T-helper 2 cell treated with Interferon-gamma antibody and Interleukin-4, amounts not matched to agents 5 μg/mL and 100 μg/mL, for 36 hours (primary cell): ENCODE data around the gene ELOVL5.
"Not testable (repeated sequence)": the region's sequence is repeated elsewhere in the genome, so short reads cannot be mapped to it uniquely, and the experiment has no call there.

Source experiments
- DNase-seq: peaks from one replicate; pipeline ENCODE4 v3.0.0; 2021; ENCODE audit warnings: low spot score
- H3K27ac Mint-ChIP-seq: one replicate; pipeline ENCODE4 v1.8.0; 2021; ENCODE audit warnings: mild to moderate bottlenecking, mixed read lengths
- H3K27me3 Mint-ChIP-seq: one replicate; pipeline ENCODE4 v1.8.0; 2021; ENCODE audit warnings: low read depth, mixed read lengths
- H3K36me3 Mint-ChIP-seq: one replicate; pipeline ENCODE4 v1.8.0; 2021; ENCODE audit warnings: low read depth, mixed read lengths
- H3K4me1 Mint-ChIP-seq: one replicate; pipeline ENCODE4 v1.8.0; 2021; ENCODE audit warnings: low read depth, mixed read lengths
- H3K4me3 Mint-ChIP-seq: one replicate; pipeline ENCODE4 v1.8.0; 2022; ENCODE audit warnings: mild to moderate bottlenecking, moderate library complexity, mixed read lengths
- H3K9me3 Mint-ChIP-seq: one replicate; pipeline ENCODE4 v1.8.0; 2021; ENCODE audit warnings: mixed read lengths

Gene ELOVL5

DNA sequence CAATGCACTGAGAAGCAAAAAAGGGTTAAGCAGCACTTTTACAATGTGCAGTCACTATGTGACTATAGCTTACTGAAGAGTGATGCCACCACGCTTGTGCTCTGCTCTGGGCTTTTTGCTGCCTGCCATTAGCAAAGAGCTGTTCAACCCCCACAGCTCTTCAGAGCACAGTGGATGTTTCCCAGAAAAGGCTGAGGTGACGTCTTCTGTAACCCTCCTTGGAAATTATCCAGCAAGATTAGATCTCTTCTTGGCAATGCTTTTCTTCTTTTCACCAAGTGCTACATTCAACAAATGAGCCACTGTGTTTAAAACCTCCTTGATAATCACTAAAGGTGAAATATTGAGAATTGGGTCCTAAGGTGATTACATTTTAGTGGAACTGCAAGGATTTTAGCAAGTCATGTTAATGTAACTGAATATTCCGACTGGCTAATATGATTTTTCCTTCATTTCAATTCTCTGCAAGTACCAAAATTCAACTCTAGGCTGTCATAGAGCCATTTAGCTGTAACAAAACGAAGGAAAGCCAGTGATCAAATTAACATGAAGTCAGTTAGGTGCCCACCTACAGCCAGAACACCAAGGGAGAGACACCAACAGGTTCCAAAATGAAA, 34.9 kb downstream of the ELOVL5 start:
- H3K27ac Mint-ChIP-seq = peak overlapping the region; percentile 6
- H3K27me3 Mint-ChIP-seq = no peaks in the 10 kb centered on the region
- H3K36me3 Mint-ChIP-seq = peaks cover 9% of the 10 kb centered on the region
- peak overlapping the region; percentile 8 for H3K4me3 Mint-ChIP-seq
- H3K9me3 Mint-ChIP-seq = no peaks in the 10 kb centered on the region
- DNase-seq = no peak
- H3K4me1 Mint-ChIP-seq = peaks cover 71% of the 10 kb centered on the region

DNA sequence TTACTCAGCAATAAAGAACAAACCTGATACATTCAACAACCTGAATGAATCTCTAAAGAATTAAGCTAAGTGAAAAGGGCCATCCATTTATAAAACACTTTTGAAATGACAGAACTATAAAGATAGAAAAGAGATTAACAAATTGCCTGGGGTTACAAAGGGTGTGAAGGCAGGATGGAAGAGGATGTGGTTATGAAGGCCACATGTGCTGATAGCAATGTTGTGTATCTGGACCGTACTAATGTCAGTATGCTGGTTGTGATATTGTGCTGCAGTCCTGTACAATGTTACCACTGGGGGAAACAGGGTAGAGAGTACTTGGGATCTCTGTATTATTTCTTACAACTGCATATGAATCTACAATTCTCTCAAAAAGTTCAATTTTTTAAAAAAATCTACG, 36.4 kb downstream of the ELOVL5 start:
- Mint-ChIP-seq H3K27me3 (no peaks in the 10 kb centered on the region), H3K27ac (peak overlapping the region; percentile 61), H3K36me3 (peaks cover 9% of the 10 kb centered on the region), H3K4me1 (peaks cover 83% of the 10 kb centered on the region), H3K9me3 (no peaks in the 10 kb centered on the region), H3K4me3 (peak overlapping the region; percentile 44)
- DNase-seq = no peak

DNA sequence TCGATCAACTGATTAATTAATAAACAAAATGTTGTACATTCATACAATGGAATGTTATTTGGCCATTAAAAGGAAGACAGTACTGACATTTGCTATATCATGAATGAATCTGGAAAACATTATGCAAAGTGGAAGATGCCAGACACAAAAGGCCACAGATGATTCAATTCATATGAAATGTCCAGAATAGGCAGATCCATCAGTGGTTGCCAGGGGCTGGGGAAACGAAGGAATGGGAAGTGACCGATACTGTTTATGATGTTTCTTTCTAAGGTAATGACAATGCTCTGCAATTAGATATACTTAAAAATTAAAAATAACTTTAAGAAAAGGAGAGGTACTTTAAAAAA, 37.2 kb downstream of the ELOVL5 start:
- peaks cover 9% of the 10 kb centered on the region for H3K36me3 Mint-ChIP-seq
- DNase-seq = no peak
- H3K4me1 Mint-ChIP-seq = peaks cover 84% of the 10 kb centered on the region
- peak overlapping the region; percentile 69 for H3K27ac Mint-ChIP-seq
- H3K27me3 Mint-ChIP-seq = no peaks in the 10 kb centered on the region
- peak overlapping the region; percentile 63 for H3K4me3 Mint-ChIP-seq
- no peaks in the 10 kb centered on the region for H3K9me3 Mint-ChIP-seq

DNA sequence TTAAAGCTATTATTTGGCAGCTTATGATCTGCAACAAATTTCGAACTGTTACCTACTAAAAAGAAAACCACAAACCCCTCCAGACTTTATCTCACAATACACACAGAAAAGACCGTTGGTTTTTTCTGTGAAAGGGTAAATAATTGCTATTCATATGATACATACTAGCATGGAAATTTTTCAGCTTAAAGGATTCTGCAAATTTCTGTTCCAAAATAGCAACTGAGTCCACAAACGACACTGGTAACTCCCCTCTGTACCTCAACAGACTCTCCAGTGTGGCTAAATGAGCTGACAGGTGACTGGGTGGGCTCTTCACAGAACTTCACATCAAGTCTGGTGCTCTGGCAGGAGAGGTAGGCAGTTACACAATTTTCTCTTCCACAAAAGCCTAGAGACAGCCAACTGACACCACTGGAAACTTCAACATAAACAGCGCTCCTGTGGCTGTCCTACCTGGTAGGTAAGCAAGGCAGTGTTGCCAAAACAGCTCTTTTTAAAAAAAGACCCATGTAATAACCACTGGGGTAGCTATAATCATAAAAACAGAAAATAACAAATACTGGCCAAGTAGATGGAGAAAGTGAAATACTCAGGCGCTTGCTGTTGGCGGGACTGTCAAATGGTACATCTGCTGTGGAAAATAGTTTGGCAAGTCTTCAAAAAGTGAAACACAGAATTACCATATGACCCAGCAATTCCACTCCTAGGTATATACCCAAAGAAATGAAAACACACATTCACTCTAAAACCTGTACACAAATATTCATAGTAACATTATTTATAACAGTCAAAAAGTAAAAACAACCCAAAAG, 37.8 kb downstream of the ELOVL5 start:
- Mint-ChIP-seq H3K27ac (peak overlapping the region; percentile 69), H3K36me3 (peaks cover 9% of the 10 kb centered on the region), H3K4me3 (peak overlapping the region; percentile 63), H3K9me3 (no peaks in the 10 kb centered on the region), H3K27me3 (no peaks in the 10 kb centered on the region), H3K4me1 (peaks cover 82% of the 10 kb centered on the region)
- DNase-seq = no peak

DNA sequence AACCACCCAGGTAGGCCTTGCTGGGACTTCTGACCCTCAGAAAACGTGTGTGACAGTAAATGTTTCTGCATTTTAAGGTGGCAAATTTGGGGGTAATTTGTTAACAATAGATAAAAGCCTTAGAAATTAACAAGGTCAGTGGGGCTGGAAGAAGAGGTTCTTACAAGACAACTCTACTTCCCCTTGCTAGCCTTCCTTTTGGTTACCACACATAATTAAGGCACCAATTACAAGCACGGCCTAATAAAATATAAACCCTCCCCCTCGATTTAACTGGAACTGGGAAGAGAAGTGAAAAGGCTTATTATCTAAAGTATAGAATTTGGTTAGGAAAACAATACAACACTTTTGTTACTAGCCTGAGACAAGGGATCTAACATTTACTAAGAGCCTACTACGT, 38.8 kb downstream of the ELOVL5 start:
- Mint-ChIP-seq H3K9me3 (no peaks in the 10 kb centered on the region), H3K36me3 (peaks cover 9% of the 10 kb centered on the region), H3K27me3 (no peaks in the 10 kb centered on the region), H3K4me3 (peak overlapping the region; percentile 35), H3K4me1 (peaks cover 73% of the 10 kb centered on the region), H3K27ac (peak overlapping the region; percentile 63)
- no peak for DNase-seq

DNA sequence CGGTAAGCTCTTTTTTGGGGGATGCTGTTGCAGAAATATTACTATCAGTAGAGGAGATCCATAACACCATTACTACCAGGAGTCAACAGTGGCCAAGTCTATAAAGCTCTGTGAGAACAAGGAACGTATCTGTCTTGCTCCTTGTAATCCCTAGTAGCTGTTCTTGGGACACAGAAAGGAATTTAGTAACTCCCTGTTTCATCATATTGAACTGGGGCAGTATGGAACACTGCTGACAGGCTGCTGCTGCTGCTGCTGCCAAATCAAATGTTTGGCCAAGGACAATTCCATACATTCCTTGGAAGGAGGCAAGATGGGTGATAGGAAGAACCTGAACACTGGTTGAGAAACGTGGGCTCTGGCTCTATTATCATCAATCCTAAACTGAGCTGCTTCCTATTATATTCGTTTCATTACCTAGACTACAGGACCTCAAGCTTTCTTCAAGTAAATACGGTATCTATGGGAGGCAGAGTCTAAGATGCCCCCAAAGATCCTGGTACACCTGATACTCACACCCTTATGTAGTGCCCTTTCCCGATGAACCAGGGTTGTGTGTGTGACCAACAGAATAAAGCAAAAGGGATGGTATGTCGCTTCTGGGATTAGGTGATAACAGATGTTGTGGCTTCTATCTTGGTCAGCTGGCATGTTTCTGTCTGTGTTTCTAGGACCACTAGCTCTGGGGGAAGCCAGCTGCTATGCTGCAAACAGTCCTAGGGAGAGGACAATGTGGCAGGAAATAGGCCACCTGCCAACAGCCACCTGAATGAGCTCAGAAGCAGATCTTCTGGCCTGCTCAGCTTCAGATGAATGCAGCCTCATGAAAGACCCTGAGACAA, 39.5 kb downstream of the ELOVL5 start:
- Mint-ChIP-seq H3K9me3 (no peaks in the 10 kb centered on the region), H3K4me1 (peaks cover 73% of the 10 kb centered on the region), H3K36me3 (peaks cover 13% of the 10 kb centered on the region), H3K4me3 (peak overlapping the region; percentile 17), H3K27ac (peak overlapping the region; percentile 62), H3K27me3 (no peaks in the 10 kb centered on the region)
- DNase-seq = no peak

DNA sequence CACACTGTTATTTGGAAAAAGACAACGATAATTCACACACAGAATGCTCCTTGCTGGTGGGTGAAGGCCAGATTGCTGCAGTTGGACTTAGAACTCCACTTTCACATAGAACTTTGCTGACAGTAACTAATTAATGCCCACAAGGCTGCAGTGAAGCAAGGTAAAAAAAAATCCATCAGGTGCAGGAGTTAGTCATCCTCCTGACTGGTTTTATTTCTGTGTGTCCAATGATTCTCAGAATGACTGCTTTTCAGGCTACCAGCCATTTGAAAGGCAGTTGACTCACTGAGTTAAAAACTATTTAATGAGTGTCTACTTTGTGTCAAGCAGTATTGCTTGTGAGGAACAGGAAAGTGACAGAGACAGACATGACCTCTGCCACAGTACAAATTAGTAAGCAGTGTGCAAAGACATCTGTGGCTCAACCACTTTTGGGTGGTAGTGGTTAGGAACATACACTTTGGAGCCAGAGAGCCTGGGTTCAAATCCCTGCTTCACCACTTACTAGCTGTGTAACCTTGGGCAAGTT, 41.9 kb downstream of the ELOVL5 start:
- peak overlapping the region; percentile 20 for H3K27ac Mint-ChIP-seq
- peak; percentile 57 for DNase-seq
- H3K4me3 Mint-ChIP-seq = no peak overlapping the region
- no peaks in the 10 kb centered on the region for H3K27me3 Mint-ChIP-seq
- H3K36me3 Mint-ChIP-seq = peaks cover 14% of the 10 kb centered on the region
- no peaks in the 10 kb centered on the region for H3K9me3 Mint-ChIP-seq
- peaks cover 75% of the 10 kb centered on the region for H3K4me1 Mint-ChIP-seq

DNA sequence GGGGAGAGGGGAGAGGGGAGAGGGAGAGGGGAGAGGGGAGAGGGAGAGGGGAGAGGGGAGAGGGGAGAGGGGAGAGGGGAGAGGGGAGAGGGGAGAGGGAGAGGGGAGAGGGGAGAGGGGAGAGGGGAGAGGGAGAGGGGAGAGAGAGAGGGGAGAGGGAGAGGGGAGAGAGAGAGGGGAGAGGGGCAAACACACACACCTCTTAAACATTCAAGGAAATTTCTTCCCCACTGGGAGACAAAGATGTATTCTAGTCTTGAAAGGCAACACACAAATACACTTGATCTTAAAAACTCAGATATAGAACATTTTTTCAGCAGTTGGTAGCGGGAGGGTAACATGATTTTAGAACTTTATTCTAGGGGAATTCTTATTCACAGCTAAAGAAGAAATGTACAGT, 42.5 kb downstream of the ELOVL5 start:
- not testable (repeated sequence) for H3K4me3 Mint-ChIP-seq, DNase-seq, H3K9me3 Mint-ChIP-seq, H3K27me3 Mint-ChIP-seq
- Mint-ChIP-seq H3K27ac (peak overlapping the region; percentile 7), H3K4me1 (peaks cover 77% of the 10 kb centered on the region), H3K36me3 (peaks cover 11% of the 10 kb centered on the region)

DNA sequence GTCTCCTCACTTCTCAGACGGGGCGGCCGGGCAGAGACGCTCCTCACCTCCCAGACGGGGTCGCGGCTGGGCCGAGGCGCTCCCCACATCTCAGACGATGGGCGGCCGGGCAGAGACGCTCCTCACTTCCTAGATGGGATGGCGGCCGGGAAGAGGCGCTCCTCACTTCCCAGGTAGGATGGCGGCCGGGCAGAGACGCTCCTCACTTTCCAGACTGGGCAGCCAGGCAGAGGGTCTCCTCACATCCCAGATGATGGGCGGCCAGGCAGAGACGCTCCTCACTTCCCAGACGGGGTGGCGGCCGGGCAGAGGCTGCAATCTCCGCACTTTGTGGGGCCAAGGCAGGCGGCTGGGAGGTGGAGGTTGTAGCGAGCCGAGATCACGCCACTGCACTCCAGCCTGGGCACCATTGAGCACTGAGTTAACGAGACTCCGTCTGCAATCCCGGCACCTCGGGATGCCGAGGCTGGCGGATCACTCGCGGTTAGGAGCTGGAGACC, 43.2 kb downstream of the ELOVL5 start:
- not testable (repeated sequence) for H3K9me3 Mint-ChIP-seq, H3K4me3 Mint-ChIP-seq, DNase-seq, H3K27me3 Mint-ChIP-seq, H3K36me3 Mint-ChIP-seq, H3K27ac Mint-ChIP-seq
- H3K4me1 Mint-ChIP-seq = peaks cover 76% of the 10 kb centered on the region

DNA sequence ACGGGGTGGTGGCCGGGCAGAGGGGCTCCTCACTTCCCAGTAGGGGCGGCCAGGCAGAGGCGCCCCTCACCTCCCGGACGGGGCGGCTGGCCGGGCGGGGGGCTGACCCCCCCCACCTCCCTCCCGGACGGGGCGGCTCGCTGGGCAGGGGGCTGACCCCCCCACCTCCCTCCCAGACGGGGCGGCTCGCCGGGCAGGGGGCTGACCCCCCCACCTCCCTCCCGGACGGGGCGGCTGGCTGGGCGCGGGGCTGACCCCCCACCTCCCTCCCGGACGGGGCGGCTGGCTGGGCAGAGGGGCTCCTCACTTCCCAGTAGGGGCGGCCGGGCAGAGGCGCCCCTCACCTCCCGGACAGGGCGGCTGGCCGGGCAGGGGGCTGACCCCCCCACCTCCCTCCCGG, 43.8 kb downstream of the ELOVL5 start:
- H3K4me1 Mint-ChIP-seq = peaks cover 74% of the 10 kb centered on the region
- H3K27ac Mint-ChIP-seq, H3K4me3 Mint-ChIP-seq, H3K27me3 Mint-ChIP-seq, H3K9me3 Mint-ChIP-seq, DNase-seq: not testable (repeated sequence)
- peaks cover 12% of the 10 kb centered on the region for H3K36me3 Mint-ChIP-seq

DNA sequence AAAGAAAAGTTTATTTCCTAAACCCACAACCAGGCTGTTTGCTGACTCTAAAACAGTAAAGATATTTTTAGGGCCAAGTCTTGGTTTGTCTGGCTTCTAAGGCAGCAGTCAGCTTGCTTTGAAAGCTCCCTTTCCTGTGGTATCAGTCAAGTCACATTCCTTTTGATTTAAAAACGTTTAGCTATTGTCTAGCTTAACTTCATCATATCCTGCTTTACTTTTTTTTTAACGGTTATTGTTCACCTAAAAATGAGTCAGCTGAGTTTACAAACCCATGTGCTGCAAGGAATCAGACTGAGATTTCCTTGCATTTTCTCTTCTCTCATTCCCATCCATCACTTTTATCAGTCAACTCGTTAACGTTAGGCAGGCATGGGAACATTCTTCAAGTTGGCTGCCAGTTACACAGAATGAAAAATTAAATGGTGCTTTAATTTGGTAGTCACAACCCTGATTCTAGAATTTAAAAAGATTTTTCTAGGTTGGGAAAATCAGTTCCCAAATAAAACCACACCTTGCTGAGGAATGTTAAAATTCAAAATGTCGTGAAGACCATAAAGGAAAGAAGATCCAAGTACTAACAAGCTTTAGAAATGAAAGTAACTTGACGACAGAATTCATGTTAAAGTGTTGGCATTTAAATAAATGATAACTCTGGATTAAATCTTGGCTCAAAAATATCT, 45.9 kb downstream of the ELOVL5 start:
- no peaks in the 10 kb centered on the region for H3K9me3 Mint-ChIP-seq
- H3K4me1 Mint-ChIP-seq = peaks cover 63% of the 10 kb centered on the region
- H3K27me3 Mint-ChIP-seq = no peaks in the 10 kb centered on the region
- peaks cover 12% of the 10 kb centered on the region for H3K36me3 Mint-ChIP-seq
- no peak for DNase-seq
- H3K4me3 Mint-ChIP-seq = peak overlapping the region; percentile 73
- peak overlapping the region; percentile 78 for H3K27ac Mint-ChIP-seq

DNA sequence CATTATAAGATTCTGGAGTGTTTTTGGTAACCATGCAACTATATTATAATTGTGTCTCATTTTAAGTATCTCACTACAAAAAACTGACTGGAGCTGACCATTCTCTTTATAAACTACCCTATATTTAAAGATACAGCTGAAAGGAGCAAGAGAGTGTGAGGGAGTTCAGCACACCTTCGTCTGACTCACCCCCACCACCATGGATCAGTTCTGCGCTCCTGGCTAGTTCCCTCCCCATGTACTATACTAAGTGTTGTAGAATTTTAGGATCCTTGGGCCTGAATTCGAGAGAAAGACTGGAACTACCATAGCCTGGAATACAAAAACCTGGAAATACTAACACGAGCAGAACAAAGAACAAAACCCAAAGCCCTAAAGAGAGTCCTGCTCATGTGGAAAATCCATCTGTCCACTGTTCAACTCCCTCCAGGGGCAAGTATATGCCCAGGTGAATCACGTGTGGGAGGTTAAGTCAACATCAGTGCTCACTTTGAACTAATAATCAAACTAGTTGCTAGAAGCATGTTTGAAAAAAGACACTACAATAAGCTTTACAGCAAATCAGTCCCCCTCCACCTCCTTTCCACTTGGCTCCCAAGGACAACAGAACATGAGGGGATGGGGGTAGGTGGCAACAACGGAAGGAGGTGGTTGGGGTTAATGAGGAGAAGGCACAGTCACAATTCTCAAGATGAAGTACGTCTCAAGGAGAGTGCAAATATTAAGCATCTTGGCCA, 46.8 kb downstream of the ELOVL5 start:
- Mint-ChIP-seq H3K9me3 (no peaks in the 10 kb centered on the region), H3K4me1 (peaks cover 54% of the 10 kb centered on the region), H3K36me3 (peaks cover 13% of the 10 kb centered on the region), H3K4me3 (peak overlapping the region; percentile 46), H3K27ac (peak overlapping the region; percentile 67), H3K27me3 (no peaks in the 10 kb centered on the region)
- no peak for DNase-seq
